Right lobe of liver (tissue), 6 donors: Measurements from ENCODE around the gene AHCYL2. TPM values are rescaled to one million over a fixed set of nuclear protein-coding genes. Genes with fewer than 3 reads are reported as not detected.
"Not testable (repeated sequence)": the region's sequence is repeated elsewhere in the genome, so short reads cannot be mapped to it uniquely, and the experiment has no call there.

Experiments
- ATAC-seq, 4 donors: fragments of 200-7000 bp; cut with Tn5 transposase; one replicate each; pipeline ENCODE4 v1.9.1; 2020; ENCODE audit warnings: mild to moderate bottlenecking in 4 of 4, moderate library complexity in 4 of 4
- DNase-seq, 3 donors: peaks; one replicate each; pipeline ENCODE4 v3.0.0-alpha.2; 2020
- H3K27ac ChIP-seq, 3 donors: fragments of 200-600 bp; one replicate each; pipeline ENCODE4 v1.8.0; 2022
- H3K27me3 ChIP-seq, 2 donors: fragments of 200-600 bp; one replicate each; pipeline ENCODE4 v1.8.0; 2022
- H3K36me3 ChIP-seq, 4 donors: fragments of 200-600 bp; sonication (generic) in 1 of 4; one replicate each; pipeline versions ENCODE4 v1.5.1 to v1.8.0; 2017 to 2022; ENCODE audit warnings: control low read depth in 1 of 4
- H3K4me1 ChIP-seq, 4 donors: fragments of 200-600 bp; sonication (generic) in 1 of 4; one replicate each; pipeline versions ENCODE4 v1.5.1 to v1.8.0; 2017 to 2022; ENCODE audit warnings: control low read depth in 1 of 4
- H3K4me3 ChIP-seq, 3 donors: fragments of 200-600 bp; one replicate each; pipeline ENCODE4 v1.8.0; 2022
- H3K9me3 ChIP-seq, 4 donors: fragments of 200-600 bp; sonication (generic) in 1 of 4; one replicate each; pipeline versions ENCODE4 v1.5.1 to v1.8.0; 2017 to 2022; ENCODE audit warnings: control low read depth in 1 of 4
- POLR2A ChIP-seq: fragments of 450-650 bp; IDR thresholded peaks from one replicate; pipeline ENCODE4 v1.6.1; 2017; ENCODE audit warnings: antibody characterized with exemption, mild to moderate bottlenecking
- whole genome bisulfite sequencing: methylation state at CpG from one replicate; pipeline ENCODE4 v1.1.6; 2018; ENCODE audit warnings: low coverage, low lambda C conversion rate; ENCODE audit not compliant: insufficient coverage; ENCODE audit errors: missing lambda C conversion rate; 5-methylcytosine and 5-hydroxymethylcytosine counted together
- intact Hi-C, 2 donors: fragments of 100-400 bp; cut with DNase I; formaldehyde crosslinking; loops; one replicate each; pipeline versions ENCODE4 v1.11.2 to v1.14.1; 2022
- small RNA-seq, 2 experiments: library from RNA; depleted of rRNA; stranded (forward); fragments of <200 nt; gene quantifications; one replicate each; pipeline ENCODE3, GENCODE V24; 2016
- total RNA-seq, 6 experiments: library from RNA; depleted of rRNA in 2 of 6; stranded (reverse); fragments of >200 nt in 2 of 6; fragmentation: NEBNext Ultra II Directional in 3 of 6; extraction: Animal tissue kit (Norgen Biotek cat#: 25700) in 3 of 6; gene quantifications; one replicate each; pipeline versions ENCODE4 v1.1.0 to v1.2.4, GENCODE V29; 2016 to 2023
- TF ChIP-seq, protein P1 (sequence below), 4 donors: fragments of 200-600 bp in 3 of 4; fragments of 450-650 bp in 1 of 4; IDR thresholded peaks; one replicate each; pipeline versions ENCODE4 v1.5.1 to v1.8.0; 2016 to 2022; ENCODE audit warnings: antibody characterized with exemption in 4 of 4, mild to moderate bottlenecking in 2 of 4
- donor health status: DM: no; HTN: yes; CAD: no.
- donor health status: DM: no; HTN: no; CAD: no.
- donor health status: DM: no; HTN: no; CAD: no.
- donor health status: DM: no; HTN: yes; CAD: no.
- donor health status: DM: no; HTN: yes; CAD: no.

Gene AHCYL2
- total RNA-seq, 6 experiments from 2014 or later, result 6.1 to 9.3 (median 8.0) TPM

DNA sequence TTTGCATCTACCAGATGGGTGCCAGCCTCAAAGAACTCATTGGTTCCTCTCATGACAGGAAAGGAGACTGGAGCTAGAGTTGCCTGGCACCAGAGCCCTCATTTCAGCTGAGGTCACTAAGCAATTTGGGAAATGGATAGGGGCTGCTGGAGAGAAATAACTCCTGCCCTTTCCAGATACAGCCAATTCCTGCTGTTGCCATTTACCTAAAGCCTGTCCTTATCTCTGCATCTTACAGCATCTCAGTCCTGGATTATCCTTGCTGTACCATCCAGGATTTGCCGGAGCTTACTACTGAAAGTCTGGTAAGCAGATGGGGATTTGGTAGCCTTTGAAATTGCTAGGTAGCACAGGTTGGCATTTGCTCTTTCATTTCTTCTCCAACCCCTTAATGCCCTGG, 245.6 kb downstream of the AHCYL2 start:
- Histone ChIP-seq H3K27ac (no peak overlapping the region), H3K9me3 (no peaks in the 10 kb centered on the region), H3K27me3 (no peaks in the 10 kb centered on the region), H3K36me3 (no peaks in the 10 kb centered on the region), H3K4me1 (no peaks in the 10 kb centered on the region), H3K4me3 (no peak overlapping the region)
- DNase-seq (no peak), ATAC-seq (no peak)
- WGBS, result 88% methylated on average over 1 of the region's 1 CpG
- intact Hi-C loops, result loop anchor here (5.0 kb wide), 1 partner anchor 103 kb away; no protein-coding TSS in a partner anchor
- TF ChIP-seq POLR2A, result no peak
- TF ChIP-seq, protein P1, sequence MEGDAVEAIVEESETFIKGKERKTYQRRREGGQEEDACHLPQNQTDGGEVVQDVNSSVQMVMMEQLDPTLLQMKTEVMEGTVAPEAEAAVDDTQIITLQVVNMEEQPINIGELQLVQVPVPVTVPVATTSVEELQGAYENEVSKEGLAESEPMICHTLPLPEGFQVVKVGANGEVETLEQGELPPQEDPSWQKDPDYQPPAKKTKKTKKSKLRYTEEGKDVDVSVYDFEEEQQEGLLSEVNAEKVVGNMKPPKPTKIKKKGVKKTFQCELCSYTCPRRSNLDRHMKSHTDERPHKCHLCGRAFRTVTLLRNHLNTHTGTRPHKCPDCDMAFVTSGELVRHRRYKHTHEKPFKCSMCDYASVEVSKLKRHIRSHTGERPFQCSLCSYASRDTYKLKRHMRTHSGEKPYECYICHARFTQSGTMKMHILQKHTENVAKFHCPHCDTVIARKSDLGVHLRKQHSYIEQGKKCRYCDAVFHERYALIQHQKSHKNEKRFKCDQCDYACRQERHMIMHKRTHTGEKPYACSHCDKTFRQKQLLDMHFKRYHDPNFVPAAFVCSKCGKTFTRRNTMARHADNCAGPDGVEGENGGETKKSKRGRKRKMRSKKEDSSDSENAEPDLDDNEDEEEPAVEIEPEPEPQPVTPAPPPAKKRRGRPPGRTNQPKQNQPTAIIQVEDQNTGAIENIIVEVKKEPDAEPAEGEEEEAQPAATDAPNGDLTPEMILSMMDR (IDR thresholded peaks at IDR 0.05), result no peak

DNA sequence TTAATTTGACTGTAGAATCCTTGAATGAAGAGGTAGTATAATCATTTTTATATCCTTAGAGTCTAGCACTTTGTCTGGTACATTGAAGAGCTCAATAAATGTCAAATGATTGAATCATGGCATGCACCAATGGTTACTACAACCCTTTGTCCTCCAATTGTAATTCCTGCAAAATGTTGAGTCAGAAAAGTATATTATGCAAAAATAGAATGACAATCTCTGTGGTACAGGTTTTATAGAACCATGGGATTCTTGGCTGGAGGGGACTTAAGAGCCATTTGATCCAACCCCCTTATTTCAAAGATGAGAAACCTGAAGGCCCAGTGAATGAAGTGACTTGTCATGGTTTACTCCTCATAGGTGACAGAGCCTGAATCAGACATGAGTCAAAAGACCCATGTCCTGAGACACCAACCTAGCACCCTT, 246.6 kb downstream of the AHCYL2 start:
- H3K4me1 ChIP-seq, result no peaks in the 10 kb centered on the region
- H3K36me3 ChIP-seq, result no peaks in the 10 kb centered on the region
- H3K27me3 ChIP-seq, result no peaks in the 10 kb centered on the region
- no peaks in the 10 kb centered on the region for H3K9me3 ChIP-seq
- no peak for DNase-seq
- H3K27ac ChIP-seq, result no peak overlapping the region
- TF ChIP-seq, protein P1 (IDR thresholded peaks at IDR 0.05), result no peak
- no peak for TF ChIP-seq POLR2A
- no peak overlapping the region for H3K4me3 ChIP-seq
- no peak for ATAC-seq
- intact Hi-C loops, result loop anchor here (5.0 kb wide), 1 partner anchor 104 kb away; no protein-coding TSS in a partner anchor

DNA sequence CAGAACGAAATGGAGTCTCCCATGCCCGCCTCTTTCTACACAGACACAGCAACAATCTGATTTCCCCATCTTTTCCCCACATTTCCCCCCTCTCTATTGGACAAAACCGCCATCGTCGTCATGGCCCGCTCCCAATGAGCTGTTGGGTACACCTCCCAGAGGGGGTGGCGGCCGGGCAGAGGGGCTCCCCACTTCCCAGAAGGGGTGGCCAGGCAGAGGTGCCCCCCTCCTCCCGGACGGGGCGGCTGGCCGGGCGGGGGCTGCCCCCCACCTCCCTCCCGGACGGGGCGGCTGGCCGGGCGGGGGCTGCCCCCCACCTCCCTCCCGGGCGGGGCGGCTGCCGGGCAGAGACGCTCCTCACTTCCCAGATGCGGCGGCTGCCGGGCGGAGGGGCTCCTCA, 251.1 kb downstream of the AHCYL2 start:
- WGBS, result 93% methylated on average over 3 of the region's 27 CpGs
- DNase-seq, H3K4me1 ChIP-seq, H3K4me3 ChIP-seq, H3K27me3 ChIP-seq, intact Hi-C loops, H3K9me3 ChIP-seq, H3K36me3 ChIP-seq, H3K27ac ChIP-seq, ATAC-seq: not testable (repeated sequence)

DNA sequence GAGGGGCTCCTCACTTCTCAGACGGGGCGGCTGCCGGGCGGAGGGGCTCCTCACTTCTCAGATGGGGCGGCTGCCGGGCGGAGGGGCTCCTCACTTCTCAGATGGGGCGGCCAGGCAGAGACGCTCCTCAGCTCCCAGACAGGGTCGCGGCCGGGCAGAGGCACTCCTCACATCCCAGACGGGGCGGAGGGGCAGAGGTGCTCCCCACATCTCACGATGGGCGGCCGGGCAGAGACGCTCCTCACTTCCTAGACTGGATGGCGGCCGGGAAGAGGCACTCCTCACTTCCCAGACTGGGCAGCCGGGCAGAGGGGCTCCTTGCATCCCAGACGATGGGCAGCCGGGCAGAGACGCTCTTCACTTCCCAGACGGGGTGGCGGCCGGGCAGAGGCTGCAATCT, 251.6 kb downstream of the AHCYL2 start:
- H3K36me3 ChIP-seq, intact Hi-C loops, H3K4me1 ChIP-seq, H3K4me3 ChIP-seq, ATAC-seq, H3K9me3 ChIP-seq, H3K27ac ChIP-seq, DNase-seq, H3K27me3 ChIP-seq: not testable (repeated sequence)
- WGBS, result no CpG with 5 or more reads among the region's 27 CpGs

Small RNA genes lying within 50 kb of the gene (small RNA-seq; reads per million reads assigned to genes)
- gene AC009244.1 (0 reads per million in 2 experiments), gene SNRPGP3 (0 reads per million in 2 experiments)

Other genes starting within 250 kb of the AHCYL2 start
- gene TNPO3, start 169.9 kb upstream of the AHCYL2 start, total RNA-seq, result 10 to 100 TPM; 15.2 to 30.2 (median 22.2) TPM
- gene TSPAN33, start 80.3 kb upstream of the AHCYL2 start, total RNA-seq, result 10 to 100 TPM in 5 of 6 experiments, 1 to 10 TPM in 1; 9.0 to 34.1 (median 23.2) TPM
- 10 to 100 TPM in 4 of 6 experiments, 1 to 10 TPM in 2; 6.4 to 21.2 (median 12.1) TPM for gene SMO, start 36.4 kb upstream of the AHCYL2 start, total RNA-seq
- under 1 TPM; 0.24 to 0.86 (median 0.42) TPM for gene STRIP2, start 209.4 kb downstream of the AHCYL2 start, total RNA-seq